ENCODE measurements around the gene RCCD1.
"Not testable (repeated sequence)": the region's sequence is repeated elsewhere in the genome, so short reads cannot be mapped to it uniquely, and the experiment has no call there.

Gene RCCD1

GRCh38 chr15:90922712-90923322 is 31.9 kb upstream of the RCCD1 start:
- H3K9ac ChIP-seq (ENCODE audit: low read depth, low read length); H3K9me3 ChIP-seq (ENCODE audit: control insufficient read depth, insufficient read depth, low read length); H3K4me3 ChIP-seq (ENCODE audit: low read depth, low read length); H3K4me1 ChIP-seq (ENCODE audit: control insufficient read depth, insufficient read depth, low read length); H3K27me3 ChIP-seq (ENCODE audit: control insufficient read depth, insufficient read depth, low read length); H3K36me3 ChIP-seq (ENCODE audit: control insufficient read depth, insufficient read depth, low read length): not testable (repeated sequence)

- Histone ChIP-seq H3K9ac (ENCODE audit: low read depth, low read length) (no peak overlapping the region), H3K36me3 (ENCODE audit: control insufficient read depth, insufficient read depth, low read length) (peaks cover 7% of the 10 kb centered on the region)
These were observed 30.3 kb upstream of the RCCD1 start for GRCh38 chr15:90924375-90924774.

GRCh38 chr15:90926766-90927165 is 27.9 kb upstream of the RCCD1 start:
- H3K27me3 ChIP-seq (ENCODE audit: control insufficient read depth, insufficient read depth, low read length); H3K9ac ChIP-seq (ENCODE audit: low read depth, low read length); H3K9me3 ChIP-seq (ENCODE audit: control insufficient read depth, insufficient read depth, low read length); H3K36me3 ChIP-seq (ENCODE audit: control insufficient read depth, insufficient read depth, low read length); H3K4me3 ChIP-seq (ENCODE audit: low read depth, low read length); H3K4me1 ChIP-seq (ENCODE audit: control insufficient read depth, insufficient read depth, low read length): not testable (repeated sequence)

More at GRCh38 chr15:90924375-90924774, 30.3 kb upstream of the RCCD1 start:
- no peaks in the 10 kb centered on the region for H3K27me3 ChIP-seq (ENCODE audit: control insufficient read depth, insufficient read depth, low read length)
- no peaks in the 10 kb centered on the region for H3K4me1 ChIP-seq (ENCODE audit: control insufficient read depth, insufficient read depth, low read length)
- H3K9me3 ChIP-seq (ENCODE audit: control insufficient read depth, insufficient read depth, low read length), result no peaks in the 10 kb centered on the region
- no peak overlapping the region for H3K4me3 ChIP-seq (ENCODE audit: low read depth, low read length)

GRCh38 chr15:90928106-90928505 is 26.6 kb upstream of the RCCD1 start:
- H3K4me1 ChIP-seq (ENCODE audit: control insufficient read depth, insufficient read depth, low read length); H3K9ac ChIP-seq (ENCODE audit: low read depth, low read length); H3K36me3 ChIP-seq (ENCODE audit: control insufficient read depth, insufficient read depth, low read length); H3K9me3 ChIP-seq (ENCODE audit: control insufficient read depth, insufficient read depth, low read length); H3K27me3 ChIP-seq (ENCODE audit: control insufficient read depth, insufficient read depth, low read length); H3K4me3 ChIP-seq (ENCODE audit: low read depth, low read length): not testable (repeated sequence)

GRCh38 chr15:90929246-90930019 is 25.3 kb upstream of the RCCD1 start:
- no peaks in the 10 kb centered on the region for H3K36me3 ChIP-seq (ENCODE audit: control insufficient read depth, insufficient read depth, low read length)
- H3K4me1 ChIP-seq (ENCODE audit: control insufficient read depth, insufficient read depth, low read length), result peaks cover 6% of the 10 kb centered on the region
- no peaks in the 10 kb centered on the region for H3K9me3 ChIP-seq (ENCODE audit: control insufficient read depth, insufficient read depth, low read length)
- H3K4me3 ChIP-seq (ENCODE audit: low read depth, low read length), result no peak overlapping the region
- H3K27me3 ChIP-seq (ENCODE audit: control insufficient read depth, insufficient read depth, low read length), result peaks cover 10% of the 10 kb centered on the region
- no peak overlapping the region for H3K9ac ChIP-seq (ENCODE audit: low read depth, low read length)

GRCh38 chr15:90930861-90931574 is 23.7 kb upstream of the RCCD1 start:
- Histone ChIP-seq H3K36me3 (ENCODE audit: control insufficient read depth, insufficient read depth, low read length) (no peaks in the 10 kb centered on the region), H3K9ac (ENCODE audit: low read depth, low read length) (no peak overlapping the region), H3K9me3 (ENCODE audit: control insufficient read depth, insufficient read depth, low read length) (no peaks in the 10 kb centered on the region), H3K4me3 (ENCODE audit: low read depth, low read length) (no peak overlapping the region), H3K4me1 (ENCODE audit: control insufficient read depth, insufficient read depth, low read length) (peaks cover 6% of the 10 kb centered on the region), H3K27me3 (ENCODE audit: control insufficient read depth, insufficient read depth, low read length) (peaks cover 10% of the 10 kb centered on the region)

- Histone ChIP-seq H3K36me3 (ENCODE audit: control insufficient read depth, insufficient read depth, low read length) (no peaks in the 10 kb centered on the region), H3K4me3 (ENCODE audit: low read depth, low read length) (peak overlapping the region; percentile 83), H3K9me3 (ENCODE audit: control insufficient read depth, insufficient read depth, low read length) (no peaks in the 10 kb centered on the region), H3K9ac (ENCODE audit: low read depth, low read length) (no peak overlapping the region), H3K4me1 (ENCODE audit: control insufficient read depth, insufficient read depth, low read length) (peaks cover 10% of the 10 kb centered on the region), H3K27me3 (ENCODE audit: control insufficient read depth, insufficient read depth, low read length) (peaks cover 10% of the 10 kb centered on the region)
These were observed 23.2 kb upstream of the RCCD1 start for GRCh38 chr15:90931575-90931827.

GRCh38 chr15:90931828-90932659 is 22.6 kb upstream of the RCCD1 start, which contains the start of gene HDDC3:
Gene HDDC3 (minus strand): TSS chr15:90932549. CDS start chr15:90932540, 9 bp downstream.
- Histone ChIP-seq H3K9ac (ENCODE audit: low read depth, low read length) (no peak within 1 kb of the TSS), H3K27me3 (ENCODE audit: control insufficient read depth, insufficient read depth, low read length) (peaks cover 10% of the 10 kb centered on the region), H3K36me3 (ENCODE audit: control insufficient read depth, insufficient read depth, low read length) (no peaks in the 10 kb centered on the region), H3K4me3 (ENCODE audit: low read depth, low read length) (peak within 1 kb of the TSS; percentile 83), H3K4me1 (ENCODE audit: control insufficient read depth, insufficient read depth, low read length) (peaks cover 14% of the 10 kb centered on the region), H3K9me3 (ENCODE audit: control insufficient read depth, insufficient read depth, low read length) (no peaks in the 10 kb centered on the region)

- Histone ChIP-seq H3K4me1 (ENCODE audit: control insufficient read depth, insufficient read depth, low read length) (peaks cover 14% of the 10 kb centered on the region), H3K9ac (ENCODE audit: low read depth, low read length) (no peak overlapping the region), H3K36me3 (ENCODE audit: control insufficient read depth, insufficient read depth, low read length) (no peaks in the 10 kb centered on the region), H3K27me3 (ENCODE audit: control insufficient read depth, insufficient read depth, low read length) (peaks cover 10% of the 10 kb centered on the region), H3K4me3 (ENCODE audit: low read depth, low read length) (no peak overlapping the region), H3K9me3 (ENCODE audit: control insufficient read depth, insufficient read depth, low read length) (no peaks in the 10 kb centered on the region)
These were observed 22.1 kb upstream of the RCCD1 start for GRCh38 chr15:90932660-90932991.

GRCh38 chr15:90933301-90933700 is 21.4 kb upstream of the RCCD1 start:
- Histone ChIP-seq H3K4me1 (ENCODE audit: control insufficient read depth, insufficient read depth, low read length) (peaks cover 14% of the 10 kb centered on the region), H3K9ac (ENCODE audit: low read depth, low read length) (no peak overlapping the region), H3K27me3 (ENCODE audit: control insufficient read depth, insufficient read depth, low read length) (peaks cover 10% of the 10 kb centered on the region), H3K36me3 (ENCODE audit: control insufficient read depth, insufficient read depth, low read length) (peaks cover 1% of the 10 kb centered on the region), H3K9me3 (ENCODE audit: control insufficient read depth, insufficient read depth, low read length) (no peaks in the 10 kb centered on the region), H3K4me3 (ENCODE audit: low read depth, low read length) (no peak overlapping the region)

GRCh38 chr15:90934256-90934948 is 20.3 kb upstream of the RCCD1 start:
- peaks cover 14% of the 10 kb centered on the region for H3K4me1 ChIP-seq (ENCODE audit: control insufficient read depth, insufficient read depth, low read length)
- H3K36me3 ChIP-seq (ENCODE audit: control insufficient read depth, insufficient read depth, low read length), result peaks cover 8% of the 10 kb centered on the region
- H3K9me3 ChIP-seq (ENCODE audit: control insufficient read depth, insufficient read depth, low read length), result no peaks in the 10 kb centered on the region
- H3K9ac ChIP-seq (ENCODE audit: low read depth, low read length), result no peak overlapping the region
- H3K27me3 ChIP-seq (ENCODE audit: control insufficient read depth, insufficient read depth, low read length), result peaks cover 10% of the 10 kb centered on the region
- peak overlapping the region; percentile 79 for H3K4me3 ChIP-seq (ENCODE audit: low read depth, low read length)

Measured in iPS-15b (cell line).